Epithelial cell of proximal tubule (primary cell): ENCODE data around the gene LRRN4. TPM values are rescaled to one million over a fixed set of nuclear protein-coding genes. Genes with fewer than 3 reads are reported as not detected.

Source experiments
- DNase-seq: peaks from one replicate; pipeline ENCODE4 v3.0.0-alpha.2; 2011; ENCODE audit warnings: low read depth
- H3K4me3 ChIP-seq: 2 replicates; pipeline ENCODE4 v1.5.1; 2011; ENCODE audit warnings: low read depth, mild to moderate bottlenecking, low read length
- CTCF ChIP-seq: conservative IDR thresholded peaks from 2 replicates; pipeline ENCODE4 v1.5.1; 2012; ENCODE audit warnings: low read depth, mild to moderate bottlenecking, low read length
- total RNA-seq: library from RNA; depleted of rRNA; stranded (reverse); fragments of >200 nt; gene quantifications from 2 replicates; pipeline ENCODE4 v1.2.3, GENCODE V29; 2015

LRRN4 gene
- total RNA-seq, 1 donor from 2014 or later: 152 TPM

- no peak for TF ChIP-seq CTCF
- H3K4me3 ChIP-seq: peak overlapping the region; percentile 82
- DNase-seq: no peak
Observed at GRCh38 chr20:6007529-6008103, 46.2 kb downstream of the LRRN4 start.

- DNase-seq: no peak
- no peak for TF ChIP-seq CTCF
- peak overlapping the region; percentile 82 for H3K4me3 ChIP-seq
Observed at GRCh38 chr20:6007094-6007528, 46.7 kb downstream of the LRRN4 start.

- no peak for TF ChIP-seq CTCF
- no peak for DNase-seq
Observed at GRCh38 chr20:6006603-6006949, 47.3 kb downstream of the LRRN4 start.

GRCh38 chr20:6000871-6001270 is 53.0 kb downstream of the LRRN4 start:
- H3K4me3 ChIP-seq: no peak overlapping the region
- DNase-seq: no peak
- no peak for TF ChIP-seq CTCF

More at GRCh38 chr20:6006603-6006949, 47.3 kb downstream of the LRRN4 start:
- H3K4me3 ChIP-seq: peak overlapping the region; percentile 82

GRCh38 chr20:5999783-6000182 is 54.1 kb downstream of the LRRN4 start:
- no peak for TF ChIP-seq CTCF
- DNase-seq: no peak
- no peak overlapping the region for H3K4me3 ChIP-seq

GRCh38 chr20:5996765-5997164 is 57.1 kb downstream of the LRRN4 start:
- peak; percentile 12 for TF ChIP-seq CTCF
- no peak overlapping the region for H3K4me3 ChIP-seq
- DNase-seq: no peak
